ENCODE results near the gene P2RY11.

Gene P2RY11

DNA sequence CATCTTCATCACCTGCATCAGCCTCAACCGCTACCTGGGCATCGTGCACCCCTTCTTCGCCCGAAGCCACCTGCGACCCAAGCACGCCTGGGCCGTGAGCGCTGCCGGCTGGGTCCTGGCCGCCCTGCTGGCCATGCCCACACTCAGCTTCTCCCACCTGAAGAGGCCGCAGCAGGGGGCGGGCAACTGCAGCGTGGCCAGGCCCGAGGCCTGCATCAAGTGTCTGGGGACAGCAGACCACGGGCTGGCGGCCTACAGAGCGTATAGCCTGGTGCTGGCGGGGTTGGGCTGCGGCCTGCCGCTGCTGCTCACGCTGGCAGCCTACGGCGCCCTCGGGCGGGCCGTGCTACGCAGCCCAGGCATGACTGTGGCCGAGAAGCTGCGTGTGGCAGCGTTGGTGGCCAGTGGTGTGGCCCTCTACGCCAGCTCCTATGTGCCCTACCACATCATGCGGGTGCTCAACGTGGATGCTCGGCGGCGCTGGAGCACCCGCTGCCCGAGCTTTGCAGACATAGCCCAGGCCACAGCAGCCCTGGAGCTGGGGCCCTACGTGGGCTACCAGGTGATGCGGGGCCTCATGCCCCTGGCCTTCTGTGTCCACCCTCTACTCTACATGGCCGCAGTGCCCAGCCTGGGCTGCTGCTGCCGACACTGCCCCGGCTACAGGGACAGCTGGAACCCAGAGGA is 2.6 kb downstream of the P2RY11 start:
- DNase-seq, result peak; percentile 26

GRCh38 chr19:10114651-10115391 is 3.3 kb downstream of the P2RY11 start:
- peak; percentile 34 for DNase-seq

DNA sequence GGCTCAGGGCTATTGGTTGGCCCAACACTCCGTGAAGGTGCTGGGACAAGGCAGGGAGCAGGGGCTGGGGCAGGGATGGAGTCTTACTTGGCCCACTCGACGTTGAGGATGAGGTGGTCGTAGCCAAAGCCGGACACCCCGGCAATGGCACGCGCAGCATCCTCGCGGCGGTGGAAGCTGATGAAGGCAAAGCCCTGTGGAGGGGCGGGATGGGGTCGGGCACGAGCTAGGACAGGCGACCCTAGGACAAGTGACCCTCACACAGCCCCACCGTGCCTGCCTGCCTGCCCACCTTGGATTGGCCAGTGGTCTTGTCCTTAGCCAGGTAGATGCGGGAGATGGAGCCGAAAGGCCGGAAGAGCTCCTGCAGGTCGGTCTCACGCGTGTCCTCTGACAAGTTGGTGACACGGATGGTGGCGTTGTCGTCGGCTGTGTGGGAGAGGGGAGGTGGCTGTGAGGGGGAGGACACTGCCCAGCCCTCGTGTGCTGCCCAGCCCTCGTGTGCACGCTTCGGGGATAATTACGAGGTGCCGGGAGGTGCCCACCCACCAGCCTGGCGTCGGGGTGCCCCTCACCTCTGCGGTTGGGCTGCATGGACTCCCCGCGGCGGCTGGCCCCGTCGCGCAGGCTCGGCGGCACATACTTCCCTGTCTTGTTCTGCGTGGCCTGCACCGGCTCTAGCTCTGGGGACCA is 4.0 kb downstream of the P2RY11 start:
- DNase-seq, result peak; percentile 35

GRCh38 chr19:10116085-10116865 is 4.8 kb downstream of the P2RY11 start:
- peak; percentile 18 for DNase-seq

GRCh38 chr19:10116866-10117616 is 5.5 kb downstream of the P2RY11 start:
- DNase-seq, result no peak

DNA sequence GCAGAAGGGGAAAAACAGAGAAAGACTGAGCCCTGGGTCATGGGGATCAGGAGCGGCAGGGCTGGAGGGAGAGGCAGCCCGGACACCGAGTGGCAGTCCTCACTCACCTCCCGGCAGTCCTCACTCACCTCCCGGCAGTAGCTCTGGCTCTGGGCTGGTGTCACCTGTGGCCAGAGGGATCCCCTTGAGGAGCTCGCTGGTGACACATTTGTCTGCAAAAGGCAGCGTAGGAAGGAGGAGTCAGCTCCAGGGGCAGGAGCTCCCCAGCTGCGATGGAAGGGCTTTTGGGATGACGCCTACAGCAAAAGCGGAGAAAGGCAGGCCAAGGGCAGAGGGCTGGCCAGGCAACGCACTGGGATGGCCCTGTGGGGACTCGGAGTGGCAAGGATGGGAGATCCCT is 7.5 kb downstream of the P2RY11 start:
- DNase-seq, result no peak

DNA sequence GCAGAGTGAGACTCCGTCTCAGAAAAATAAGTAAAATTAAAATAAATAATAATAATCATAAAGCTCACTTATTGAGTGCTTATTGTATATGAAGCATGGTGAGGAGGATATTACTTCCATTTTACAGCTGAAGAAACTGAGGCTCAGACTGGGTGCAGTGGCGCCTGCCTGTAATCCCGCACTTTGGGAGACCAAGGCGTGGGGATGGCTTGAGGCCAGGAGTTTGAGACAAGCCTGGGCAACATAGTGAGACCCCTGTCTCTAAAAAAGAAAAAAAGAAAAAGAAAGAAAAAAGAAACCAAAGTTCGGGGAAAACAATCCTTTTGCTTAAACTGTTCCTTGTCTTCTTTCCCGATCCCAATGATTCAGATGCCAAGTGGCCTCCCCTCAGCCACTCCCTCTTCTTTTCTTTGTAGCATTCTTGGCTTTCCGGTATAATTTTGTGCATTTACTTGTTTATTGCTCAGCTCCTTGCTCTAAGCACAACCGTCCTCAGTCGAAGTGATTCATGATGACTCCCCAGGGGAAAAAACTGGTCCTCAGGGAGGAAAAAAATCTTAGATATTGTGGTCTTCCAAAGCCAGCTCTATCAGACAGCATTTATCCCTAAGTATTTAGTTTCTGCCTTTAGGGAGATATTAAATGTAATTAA is 9.2 kb downstream of the P2RY11 start:
- no peak for DNase-seq

- no peak for DNase-seq
Measured at GRCh38 chr19:10122045-10122444, 10.6 kb downstream of the P2RY11 start.

- DNase-seq, result no peak
Measured at GRCh38 chr19:10124429-10124828, 12.9 kb downstream of the P2RY11 start.

DNA sequence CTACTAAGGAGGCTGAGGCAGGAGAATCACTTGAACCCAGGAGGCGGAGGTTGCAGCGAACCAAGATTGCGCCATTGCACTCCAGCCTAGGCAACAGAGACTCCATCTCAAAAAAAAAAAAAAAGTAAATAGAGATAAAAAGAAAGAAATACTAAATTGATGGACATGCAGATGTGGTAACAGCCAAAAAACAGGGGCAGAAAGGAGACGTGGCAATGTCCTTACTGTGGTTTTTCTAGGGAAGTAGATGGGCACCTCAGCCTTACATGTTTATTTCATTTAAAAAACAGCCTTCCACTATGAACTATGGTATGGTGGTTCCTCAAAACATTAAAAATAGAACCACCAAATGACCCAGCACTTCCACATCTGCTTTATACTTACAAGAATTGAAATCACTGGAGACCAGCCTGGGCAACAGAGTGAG is 14.7 kb downstream of the P2RY11 start:
- no peak for DNase-seq

DNA sequence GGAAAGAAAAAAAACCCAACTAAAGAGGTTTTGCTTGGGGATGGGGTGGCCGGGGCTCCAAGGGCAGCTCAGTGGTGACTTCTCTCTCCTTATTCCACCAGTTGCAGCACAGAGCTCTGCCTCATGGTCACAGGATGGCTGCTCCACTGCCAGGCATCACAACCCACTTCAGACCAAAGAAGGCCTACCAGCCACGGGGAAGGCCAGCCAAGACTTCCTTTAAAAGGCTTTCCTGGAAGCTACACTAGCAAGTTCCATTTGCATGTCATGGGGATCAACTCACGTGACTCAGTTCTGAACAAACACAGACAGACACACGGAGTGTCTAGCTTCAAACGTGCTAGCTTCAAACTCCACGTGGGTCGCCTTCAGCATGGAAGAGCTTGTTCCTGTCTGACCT is 21.4 kb downstream of the P2RY11 start:
- DNase-seq, result no peak

- DNase-seq, result no peak
Measured at GRCh38 chr19:10133596-10133995, 22.1 kb downstream of the P2RY11 start.

DNA sequence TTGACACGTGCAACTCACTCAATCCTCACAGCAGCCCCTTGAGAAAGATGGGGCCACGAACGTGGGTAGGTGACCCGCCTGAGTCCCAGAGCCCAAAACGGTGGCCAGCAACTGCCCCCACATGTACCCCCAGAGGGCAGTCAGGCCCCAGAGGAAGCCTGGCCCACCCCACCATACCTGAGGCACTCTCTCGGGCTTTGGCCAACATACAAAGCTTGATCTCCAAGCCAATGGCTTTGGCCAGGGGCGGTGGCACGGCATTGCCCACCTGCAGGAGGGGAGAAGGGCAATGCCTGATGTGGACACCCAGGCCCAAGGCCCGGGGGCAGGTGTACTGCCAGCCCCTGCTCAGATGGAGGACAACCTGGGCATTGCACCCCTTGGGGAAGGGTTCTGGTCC is 22.5 kb downstream of the P2RY11 start:
- DNase-seq, result no peak

GRCh38 chr19:10135551-10136334 is 24.2 kb downstream of the P2RY11 start:
- no peak for DNase-seq

DNA sequence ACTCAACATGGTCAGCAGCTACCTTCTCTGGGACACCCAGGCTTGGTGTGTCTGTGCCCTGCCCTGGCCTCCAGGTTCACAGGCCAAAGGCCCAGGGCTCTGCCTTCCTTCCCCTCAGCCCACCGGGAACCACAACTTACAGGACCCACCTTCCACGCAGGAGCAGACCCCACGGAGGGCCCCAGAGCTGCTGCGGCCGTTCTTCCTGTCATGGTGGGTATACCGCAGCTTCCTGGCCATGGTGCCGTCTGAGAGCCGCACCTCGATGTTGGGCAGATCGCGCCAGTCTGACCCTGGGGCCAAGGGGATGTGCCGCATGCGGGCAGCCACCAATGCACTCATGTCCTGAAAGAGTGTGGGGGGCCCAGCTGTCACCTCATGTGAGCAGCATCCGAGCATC is 25.4 kb downstream of the P2RY11 start:
- DNase-seq, result no peak

DNA sequence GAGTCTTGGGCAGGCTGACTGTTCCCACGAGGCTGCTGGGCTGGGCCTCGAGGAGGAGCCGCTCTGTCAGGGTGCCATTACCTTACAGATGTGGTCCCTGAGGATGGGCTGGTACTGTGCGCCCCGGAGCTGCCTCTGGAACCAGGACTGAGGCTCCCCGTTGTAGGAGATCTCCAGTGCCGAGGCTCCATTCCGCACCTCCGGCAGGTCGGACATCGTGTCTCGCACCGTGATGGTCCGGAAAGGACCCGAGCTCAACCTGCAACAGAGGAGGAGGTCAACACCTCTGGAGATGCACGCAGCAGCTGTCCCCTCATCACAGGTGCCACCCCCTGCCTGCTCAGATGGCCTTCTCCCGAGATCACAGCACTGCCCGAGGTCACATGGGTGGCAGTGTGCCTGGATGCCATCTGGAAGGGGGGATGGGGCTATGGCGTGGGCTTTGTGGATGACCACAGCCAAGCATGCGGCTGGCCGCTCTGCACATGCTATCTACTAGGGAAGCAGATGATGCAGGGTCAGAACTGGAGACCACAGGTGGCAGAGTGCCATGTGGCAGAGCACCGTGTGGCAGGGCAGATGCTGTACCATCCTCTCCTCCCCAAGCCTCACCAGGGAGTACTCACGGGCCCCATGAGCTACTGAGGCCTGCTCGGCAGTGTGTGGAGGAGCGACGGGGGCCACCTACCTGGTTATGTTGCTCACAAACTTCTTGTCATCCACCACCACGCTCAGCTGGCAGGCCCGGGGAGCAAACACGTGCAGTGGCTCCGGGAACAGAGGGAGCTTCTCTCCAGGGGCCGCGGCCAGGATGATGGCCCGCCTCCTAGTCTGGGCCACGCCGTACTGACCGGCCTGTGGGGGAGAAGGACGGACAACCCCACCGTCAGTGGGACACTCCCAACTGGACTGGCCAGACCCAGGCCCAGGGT is 26.5 kb downstream of the P2RY11 start:
- DNase-seq, result no peak

- DNase-seq, result no peak
Measured at GRCh38 chr19:10138879-10139795, 27.6 kb downstream of the P2RY11 start.

GRCh38 chr19:10139952-10140351 is 28.5 kb downstream of the P2RY11 start:
- DNase-seq, result no peak

DNA sequence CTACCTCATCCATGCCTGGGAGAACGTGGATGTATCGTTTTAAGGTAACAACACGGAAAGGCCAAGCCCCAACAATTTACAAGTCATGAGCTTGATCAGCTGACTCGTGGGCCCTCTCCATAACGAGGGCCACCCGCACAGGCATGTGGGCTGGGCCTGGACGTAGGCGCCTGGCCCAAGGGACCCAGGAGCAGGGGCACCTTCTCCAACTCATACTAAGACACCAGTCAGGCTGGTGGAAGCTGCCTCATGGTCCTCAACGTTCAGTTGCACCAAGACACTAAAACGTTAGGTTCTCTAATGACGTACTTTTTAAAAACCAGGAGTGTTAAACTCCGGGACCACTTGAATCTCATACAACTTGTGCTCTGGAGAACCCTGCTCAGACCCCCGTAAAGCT is 30.0 kb downstream of the P2RY11 start:
- DNase-seq, result no peak

Measured in NCI-H82 (cell line).